NB4 (cell line): Measurements from ENCODE around the gene MITD1.

Source experiments
- CTCF ChIP-seq: IDR thresholded peaks from one replicate; pipeline ENCODE4 v1.5.1; 2012; ENCODE audit warnings: low read depth, low read length
- MYC ChIP-seq: IDR thresholded peaks from 2 replicates; pipeline ENCODE4 v1.6.1; 2011; ENCODE audit warnings: low read depth, low read length
- POLR2A ChIP-seq: IDR thresholded peaks from 2 replicates; pipeline ENCODE4 v1.6.1; 2011; ENCODE audit warnings: mild to moderate bottlenecking; ENCODE audit not compliant: insufficient read length; ENCODE audit errors: extremely low read depth

GRCh38 chr2:99217929-99218501 lies 37.2 kb upstream of the MITD1 start:
- no peak for TF ChIP-seq POLR2A
- no peak for TF ChIP-seq CTCF
- TF ChIP-seq MYC: no peak
